ENCODE results near the gene HTR2B.

The HTR2B gene

GRCh38 chr2:231161252-231161839 lies 36.5 kb upstream of the HTR2B start:
- DNase-seq, result no peak
- intact Hi-C loops (cut with DNase I; ENCODE audit: low total_unique reads), result no loop called here
- Histone ChIP-seq H3K27me3 (no peaks in the 10 kb centered on the region), H3K4me1 (peaks cover 0 to 52% (median 14%) of the 10 kb centered on the region in 4 donors), H3K4me3 (no peak overlapping the region), H3K36me3 (peaks cover 6 to 17% (median 12%) of the 10 kb centered on the region in 3 donors), H3K9me3 (no peaks in the 10 kb centered on the region), H3K27ac (peak overlapping the region; percentile 62 to 79)
- TF ChIP-seq, protein P1, sequence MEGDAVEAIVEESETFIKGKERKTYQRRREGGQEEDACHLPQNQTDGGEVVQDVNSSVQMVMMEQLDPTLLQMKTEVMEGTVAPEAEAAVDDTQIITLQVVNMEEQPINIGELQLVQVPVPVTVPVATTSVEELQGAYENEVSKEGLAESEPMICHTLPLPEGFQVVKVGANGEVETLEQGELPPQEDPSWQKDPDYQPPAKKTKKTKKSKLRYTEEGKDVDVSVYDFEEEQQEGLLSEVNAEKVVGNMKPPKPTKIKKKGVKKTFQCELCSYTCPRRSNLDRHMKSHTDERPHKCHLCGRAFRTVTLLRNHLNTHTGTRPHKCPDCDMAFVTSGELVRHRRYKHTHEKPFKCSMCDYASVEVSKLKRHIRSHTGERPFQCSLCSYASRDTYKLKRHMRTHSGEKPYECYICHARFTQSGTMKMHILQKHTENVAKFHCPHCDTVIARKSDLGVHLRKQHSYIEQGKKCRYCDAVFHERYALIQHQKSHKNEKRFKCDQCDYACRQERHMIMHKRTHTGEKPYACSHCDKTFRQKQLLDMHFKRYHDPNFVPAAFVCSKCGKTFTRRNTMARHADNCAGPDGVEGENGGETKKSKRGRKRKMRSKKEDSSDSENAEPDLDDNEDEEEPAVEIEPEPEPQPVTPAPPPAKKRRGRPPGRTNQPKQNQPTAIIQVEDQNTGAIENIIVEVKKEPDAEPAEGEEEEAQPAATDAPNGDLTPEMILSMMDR (IDR thresholded peaks at IDR 0.05), result no peak

- TF ChIP-seq, protein P1 (IDR thresholded peaks at IDR 0.05), result no peak
- H3K27me3 ChIP-seq, result no peaks in the 10 kb centered on the region
- no peak for DNase-seq
- H3K9me3 ChIP-seq, result no peaks in the 10 kb centered on the region
- peak overlapping the region; percentile 62 to 79 for H3K27ac ChIP-seq
- H3K4me3 ChIP-seq, result no peak overlapping the region
- peaks cover 0 to 52% (median 14%) of the 10 kb centered on the region in 4 donors for H3K4me1 ChIP-seq
- peaks cover 0 to 10% (median 6%) of the 10 kb centered on the region in 3 donors for H3K36me3 ChIP-seq
- intact Hi-C loops (cut with DNase I; ENCODE audit: low total_unique reads), result no loop called here
Observed at GRCh38 chr2:231160701-231161100, 35.9 kb upstream of the HTR2B start.

- TF ChIP-seq, protein P1 (IDR thresholded peaks at IDR 0.05), result no peak
- Histone ChIP-seq H3K4me3 (no peak overlapping the region), H3K27ac (peak overlapping the region; percentile 62 to 79), H3K9me3 (no peaks in the 10 kb centered on the region), H3K36me3 (peaks cover 7 to 12% (median 8%) of the 10 kb centered on the region in 3 donors), H3K27me3 (no peaks in the 10 kb centered on the region), H3K4me1 (peaks cover 0 to 52% (median 14%) of the 10 kb centered on the region in 4 donors)
- DNase-seq, result no peak
- intact Hi-C loops (cut with DNase I; ENCODE audit: low total_unique reads), result no loop called here
Observed at GRCh38 chr2:231159306-231159705, 34.5 kb upstream of the HTR2B start.

- no peak overlapping the region for H3K4me3 ChIP-seq
- intact Hi-C loops (cut with DNase I; ENCODE audit: low total_unique reads), result no loop called here
- no peaks in the 10 kb centered on the region for H3K9me3 ChIP-seq
- H3K27me3 ChIP-seq, result no peaks in the 10 kb centered on the region
- H3K36me3 ChIP-seq, result peaks cover 15 to 34% (median 28%) of the 10 kb centered on the region in 3 donors
- H3K4me1 ChIP-seq, result peaks cover 0 to 4% (median 0%) of the 10 kb centered on the region in 4 donors
- no peak for DNase-seq
- TF ChIP-seq, protein P1 (IDR thresholded peaks at IDR 0.05), result no peak
- no peak overlapping the region for H3K27ac ChIP-seq
Observed at GRCh38 chr2:231152800-231153557, 28.1 kb upstream of the HTR2B start.

- no peak overlapping the region for H3K4me3 ChIP-seq
- H3K27me3 ChIP-seq, result no peaks in the 10 kb centered on the region
- TF ChIP-seq, protein P1 (IDR thresholded peaks at IDR 0.05), result no peak
- intact Hi-C loops (cut with DNase I; ENCODE audit: low total_unique reads), result no loop called here
- H3K4me1 ChIP-seq, result peaks cover 0 to 20% (median 0%) of the 10 kb centered on the region in 4 donors
- no peaks in the 10 kb centered on the region for H3K9me3 ChIP-seq
- H3K27ac ChIP-seq, result no peak overlapping the region
- peaks cover 6 to 25% (median 16%) of the 10 kb centered on the region in 3 donors for H3K36me3 ChIP-seq
- no peak for DNase-seq
Observed at GRCh38 chr2:231146665-231147064, 21.8 kb upstream of the HTR2B start.
